ENCODE measurements around the gene IGFBP6. TPM values are rescaled to one million over a fixed set of nuclear protein-coding genes. Genes with fewer than 3 reads are reported as not detected.
A peak's percentile ranks its signal among the peaks of the same experiment; 100 is the strongest.

IGFBP6 gene
- total RNA-seq, 1 donor from 2014 or later: 0.72 TPM

DNA sequence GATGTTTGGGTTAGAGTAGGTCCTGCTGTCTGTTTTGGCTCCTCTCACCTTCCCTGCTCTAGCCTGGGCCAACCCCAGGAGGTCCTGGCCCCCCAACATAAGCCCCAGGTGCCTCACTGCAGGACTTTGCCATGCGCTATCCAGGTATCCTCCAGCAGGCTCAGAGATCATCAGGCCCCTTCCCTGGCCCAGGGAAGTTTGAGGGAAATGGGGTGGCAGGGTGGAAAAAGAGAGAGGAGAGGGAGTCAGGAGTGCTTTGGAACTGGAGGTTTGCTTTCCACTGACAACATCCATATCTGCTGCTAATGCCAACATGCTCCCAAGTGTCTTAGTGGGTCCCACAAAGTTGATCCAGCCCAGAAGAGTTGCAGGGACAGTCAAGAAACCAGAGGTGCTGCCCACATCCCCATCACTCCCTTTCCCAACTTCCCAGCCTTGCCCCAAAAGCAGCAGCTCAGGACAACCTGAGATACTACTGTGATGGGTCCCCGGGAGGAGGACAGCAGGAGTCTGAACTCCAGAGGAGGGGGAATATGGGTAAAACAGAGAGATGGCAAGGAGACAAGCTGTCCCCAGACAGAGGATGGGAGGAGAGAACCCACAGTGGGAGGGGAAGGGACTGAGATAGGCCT, 46.9 kb upstream of the IGFBP6 start:
- TF ChIP-seq, protein P1, sequence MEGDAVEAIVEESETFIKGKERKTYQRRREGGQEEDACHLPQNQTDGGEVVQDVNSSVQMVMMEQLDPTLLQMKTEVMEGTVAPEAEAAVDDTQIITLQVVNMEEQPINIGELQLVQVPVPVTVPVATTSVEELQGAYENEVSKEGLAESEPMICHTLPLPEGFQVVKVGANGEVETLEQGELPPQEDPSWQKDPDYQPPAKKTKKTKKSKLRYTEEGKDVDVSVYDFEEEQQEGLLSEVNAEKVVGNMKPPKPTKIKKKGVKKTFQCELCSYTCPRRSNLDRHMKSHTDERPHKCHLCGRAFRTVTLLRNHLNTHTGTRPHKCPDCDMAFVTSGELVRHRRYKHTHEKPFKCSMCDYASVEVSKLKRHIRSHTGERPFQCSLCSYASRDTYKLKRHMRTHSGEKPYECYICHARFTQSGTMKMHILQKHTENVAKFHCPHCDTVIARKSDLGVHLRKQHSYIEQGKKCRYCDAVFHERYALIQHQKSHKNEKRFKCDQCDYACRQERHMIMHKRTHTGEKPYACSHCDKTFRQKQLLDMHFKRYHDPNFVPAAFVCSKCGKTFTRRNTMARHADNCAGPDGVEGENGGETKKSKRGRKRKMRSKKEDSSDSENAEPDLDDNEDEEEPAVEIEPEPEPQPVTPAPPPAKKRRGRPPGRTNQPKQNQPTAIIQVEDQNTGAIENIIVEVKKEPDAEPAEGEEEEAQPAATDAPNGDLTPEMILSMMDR (conservative IDR thresholded peaks at IDR 0.05): no peak
- Mint-ChIP-seq H3K9me3 (no peaks in the 10 kb centered on the region), H3K27me3 (ENCODE audit: low read depth) (peaks cover 4% of the 10 kb centered on the region), H3K27ac (ENCODE audit: unreplicated experiment) (no peak overlapping the region), H3K4me1 (peaks cover 66% of the 10 kb centered on the region), H3K4me3 (peak overlapping the region; percentile 88), H3K36me3 (ENCODE audit: low read depth) (no peaks in the 10 kb centered on the region)
- no peak for DNase-seq (ENCODE audit: low read depth, low spot score)

DNA sequence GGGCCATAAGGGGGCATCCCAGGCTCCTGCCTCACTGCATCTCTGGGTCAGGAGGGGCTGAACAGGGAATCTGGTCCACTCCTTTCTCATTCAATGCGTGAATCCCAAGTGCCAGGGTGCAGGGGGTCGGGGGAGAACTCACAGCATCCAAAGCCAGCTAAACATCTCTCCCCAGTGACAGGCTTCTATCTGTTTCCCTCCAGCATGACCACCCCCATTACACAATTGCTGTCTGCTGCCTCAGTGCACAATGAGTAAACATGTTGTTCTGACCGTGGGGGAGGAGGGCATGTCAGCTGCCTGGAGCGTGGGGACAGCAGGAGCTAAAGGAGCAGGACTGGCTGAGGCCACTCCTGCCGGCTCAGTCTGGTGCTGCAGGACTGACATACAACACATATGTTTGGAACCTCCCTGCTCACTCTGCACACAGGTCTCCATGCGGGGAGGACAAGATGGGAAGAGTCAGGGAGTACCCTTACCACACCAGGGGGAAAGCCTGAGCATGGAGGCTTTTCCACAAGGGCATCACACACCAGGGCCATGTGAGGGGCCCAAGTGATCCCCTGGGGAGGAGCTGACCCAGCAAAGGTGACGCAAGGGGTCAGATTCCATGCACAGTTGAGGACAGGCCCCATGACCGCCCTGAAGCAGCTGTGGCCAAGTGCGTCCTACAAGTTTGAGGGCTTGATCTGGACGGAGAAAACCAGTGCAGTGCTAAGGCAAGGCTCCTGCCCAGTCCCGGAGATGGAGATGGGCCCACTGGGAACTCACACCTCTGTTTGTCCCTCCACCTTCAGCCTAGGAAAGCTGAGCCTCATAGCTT, 46.2 kb upstream of the IGFBP6 start:
- no peak for DNase-seq (ENCODE audit: low read depth, low spot score)
- no peaks in the 10 kb centered on the region for H3K36me3 Mint-ChIP-seq (ENCODE audit: low read depth)
- H3K4me3 Mint-ChIP-seq: peak overlapping the region; percentile 88
- H3K27me3 Mint-ChIP-seq (ENCODE audit: low read depth): peaks cover 4% of the 10 kb centered on the region
- TF ChIP-seq, protein P1 (conservative IDR thresholded peaks at IDR 0.05): no peak
- no peak overlapping the region for H3K27ac Mint-ChIP-seq (ENCODE audit: unreplicated experiment)
- no peaks in the 10 kb centered on the region for H3K9me3 Mint-ChIP-seq
- peaks cover 62% of the 10 kb centered on the region for H3K4me1 Mint-ChIP-seq

DNA sequence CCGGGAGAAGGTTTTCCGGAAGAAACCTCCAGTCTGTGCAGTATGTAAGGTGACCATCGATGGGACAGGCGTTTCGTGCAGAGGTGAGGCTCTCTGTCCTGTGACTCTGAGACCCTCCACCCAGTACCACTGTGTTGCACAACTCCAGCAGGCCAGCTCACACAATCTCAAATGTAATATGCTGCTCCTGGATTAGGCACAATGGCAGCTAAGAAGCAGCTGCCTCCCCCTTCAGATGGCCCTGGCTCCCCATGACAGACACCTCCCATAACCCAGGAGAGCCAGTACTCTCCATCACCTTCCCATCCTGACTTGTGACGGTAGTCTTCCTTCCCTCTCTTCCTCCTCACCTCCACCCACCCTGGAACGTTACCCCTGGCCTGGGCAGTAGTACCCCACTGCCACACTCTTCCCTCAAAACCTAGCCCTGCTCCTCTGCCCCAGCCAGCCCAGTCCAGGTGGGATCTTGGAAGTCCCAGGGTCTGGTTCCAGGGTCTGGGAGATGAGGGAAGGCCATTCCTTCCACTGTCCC, 45.5 kb upstream of the IGFBP6 start:
- no peak for DNase-seq (ENCODE audit: low read depth, low spot score)

DNA sequence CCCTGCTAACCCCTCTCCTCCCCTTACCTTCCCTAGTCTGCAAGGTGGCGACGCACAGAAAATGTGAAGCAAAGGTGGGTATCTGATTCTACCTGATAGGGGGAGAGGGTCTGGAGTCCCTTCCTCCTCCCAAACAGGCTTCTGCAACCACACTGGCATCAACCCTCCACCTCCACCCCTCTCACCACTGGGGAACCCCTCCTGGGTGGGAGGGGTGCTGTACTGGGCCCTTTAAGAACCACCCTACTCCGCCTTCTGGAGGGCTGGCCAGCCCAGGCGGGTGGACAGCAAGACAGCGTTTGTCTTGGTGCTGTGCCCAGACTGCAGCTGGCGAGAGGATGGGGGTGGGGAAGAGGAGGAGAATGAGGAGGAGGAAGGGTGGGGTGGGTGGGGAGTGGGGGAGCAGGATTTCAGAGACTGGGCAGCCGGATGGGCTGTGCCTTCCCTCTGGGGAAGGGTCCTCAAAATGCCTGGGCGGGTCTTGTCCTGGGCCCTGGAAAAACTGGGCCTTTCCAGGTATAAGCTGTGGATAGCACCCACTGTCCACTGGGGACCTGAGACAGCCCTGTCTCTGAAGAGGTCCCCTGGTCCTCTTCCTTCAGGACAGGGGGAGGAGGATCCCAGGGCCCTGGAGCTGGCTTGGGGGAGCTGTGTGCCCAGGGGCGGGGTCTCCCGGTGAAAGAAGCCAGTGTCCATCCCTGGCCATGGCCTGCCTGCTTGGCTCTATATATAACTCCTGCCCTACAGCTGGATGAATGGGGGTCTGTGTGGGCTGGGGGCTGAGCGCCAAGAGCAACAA, 44.8 kb upstream of the IGFBP6 start:
- H3K27ac Mint-ChIP-seq (ENCODE audit: unreplicated experiment): no peak overlapping the region
- peak overlapping the region; percentile 88 for H3K4me3 Mint-ChIP-seq
- no peaks in the 10 kb centered on the region for H3K36me3 Mint-ChIP-seq (ENCODE audit: low read depth)
- peaks cover 2% of the 10 kb centered on the region for H3K27me3 Mint-ChIP-seq (ENCODE audit: low read depth)
- TF ChIP-seq, protein P1 (conservative IDR thresholded peaks at IDR 0.05): no peak
- peaks cover 56% of the 10 kb centered on the region for H3K4me1 Mint-ChIP-seq
- H3K9me3 Mint-ChIP-seq: no peaks in the 10 kb centered on the region
- DNase-seq (ENCODE audit: low read depth, low spot score): no peak

More for the DNA sequence above, 45.5 kb upstream of the IGFBP6 start:
- no peak overlapping the region for H3K27ac Mint-ChIP-seq (ENCODE audit: unreplicated experiment)
- no peaks in the 10 kb centered on the region for H3K36me3 Mint-ChIP-seq (ENCODE audit: low read depth)
- H3K4me3 Mint-ChIP-seq: peak overlapping the region; percentile 88
- H3K9me3 Mint-ChIP-seq: no peaks in the 10 kb centered on the region
- H3K27me3 Mint-ChIP-seq (ENCODE audit: low read depth): peaks cover 2% of the 10 kb centered on the region
- peaks cover 56% of the 10 kb centered on the region for H3K4me1 Mint-ChIP-seq
- TF ChIP-seq, protein P1 (conservative IDR thresholded peaks at IDR 0.05): no peak

All from neural crest cell (in vitro differentiated cells).